Activated naive CD8-positive, alpha-beta T cell treated with anti-CD3 and anti-CD28 coated beads, Interleukin-2, amount 10 ng/mL, durations not matched to agents 7 days and 5 days (primary cell): ENCODE measurements around the gene PCMT1. TPM values are rescaled to one million over a fixed set of nuclear protein-coding genes. Genes with fewer than 3 reads are reported as not detected.

Source experiments
- ATAC-seq: fragments of 150-1000 bp; cut with Tn5 transposase; one replicate; pipeline ENCODE4 v1.10.0; 2021; ENCODE audit warnings: low read depth, moderate library complexity
- POLR2A ChIA-PET: fragments of 350-600 bp; sonication (Branson Sonifier 250); formaldehyde crosslinking; loops from one replicate; lab custom pipeline; 2021; ENCODE audit warnings: antibody characterized with exemption; lab: Charles Lee
- DNase-seq: peaks from one replicate; pipeline ENCODE4 v3.0.0; 2021
- H3K27ac Mint-ChIP-seq: one replicate; pipeline ENCODE4 v1.8.0; 2022; ENCODE audit warnings: mild to moderate bottlenecking, mixed read lengths
- H3K27me3 Mint-ChIP-seq: one replicate; pipeline ENCODE4 v1.8.0; 2022; ENCODE audit warnings: mild to moderate bottlenecking, moderate library complexity, mixed read lengths
- H3K36me3 Mint-ChIP-seq: one replicate; pipeline ENCODE4 v1.8.0; 2021; ENCODE audit warnings: mild to moderate bottlenecking, mixed read lengths
- H3K4me1 Mint-ChIP-seq: one replicate; pipeline ENCODE4 v1.8.0; 2021; ENCODE audit warnings: mixed read lengths
- H3K4me3 Mint-ChIP-seq: one replicate; pipeline ENCODE4 v1.8.0; 2022; ENCODE audit warnings: mild to moderate bottlenecking, moderate library complexity, mixed read lengths
- H3K9me3 Mint-ChIP-seq: one replicate; pipeline ENCODE4 v1.8.0; 2021; ENCODE audit warnings: mixed read lengths
- total RNA-seq, 2 experiments: library from RNA; stranded (reverse); gene quantifications; one replicate each; pipeline ENCODE4 v1.2.3, GENCODE V29; 2021

The PCMT1 gene
- 10 to 100 TPM; 76.9 to 80.0 TPM for total RNA-seq

- Mint-ChIP-seq H3K27me3 (no peaks in the 10 kb centered on the region), H3K9me3 (no peaks in the 10 kb centered on the region), H3K4me3 (peak within 1 kb of the TSS; percentile 88), H3K27ac (peak within 1 kb of the TSS; percentile 76), H3K36me3 (peaks cover 6% of the 10 kb centered on the region), H3K4me1 (peaks cover 29% of the 10 kb centered on the region)
- peak; percentile 86 for ATAC-seq
- POLR2A ChIA-PET, result interaction anchor here (0.6 to 6.9 kb wide), 5 partner anchors 24 to 204 kb away, joined by 3 to 51 read pairs (median 4); partner anchors contain the start of genes GINM1, LATS1 and PPIL4
- peak; percentile 99 for DNase-seq
These were observed at the start of gene PCMT1 for GRCh38 chr6:149749594-149750135. Gene PCMT1, plus strand, starts transcription at chr6:149749741. Its CDS starts 161 bp downstream, at chr6:149749902.

DNA sequence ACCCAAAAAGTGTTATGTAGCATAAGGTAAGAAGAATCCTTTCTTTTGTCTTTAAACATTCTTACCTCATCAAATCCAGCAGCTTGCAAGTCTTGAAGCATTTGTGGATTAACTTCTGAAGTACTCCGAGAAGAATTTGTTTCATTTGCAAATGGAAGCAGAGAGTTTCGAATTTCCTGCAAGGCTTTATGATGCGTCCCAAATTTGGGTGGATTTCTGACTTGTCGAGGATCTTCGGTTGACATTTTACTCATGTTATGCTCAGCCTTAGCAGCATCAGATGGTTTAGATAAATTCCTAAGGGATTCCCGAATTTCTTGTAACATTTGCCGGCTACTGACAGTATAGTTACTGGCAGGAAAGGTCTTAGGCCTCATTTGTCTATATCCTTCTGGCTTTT is 47.8 kb upstream of the PCMT1 start:
- Mint-ChIP-seq H3K4me1 (peaks cover 29% of the 10 kb centered on the region), H3K36me3 (peaks cover 12% of the 10 kb centered on the region)

GRCh38 chr6:149711711-149712110 is 37.8 kb upstream of the PCMT1 start:
- DNase-seq (no peak), ATAC-seq (no peak)
- POLR2A ChIA-PET, result no interaction called here
- Mint-ChIP-seq H3K36me3 (peaks cover 22% of the 10 kb centered on the region), H3K4me1 (peaks cover 33% of the 10 kb centered on the region), H3K27ac (no peak overlapping the region), H3K4me3 (no peak overlapping the region), H3K27me3 (no peaks in the 10 kb centered on the region), H3K9me3 (no peaks in the 10 kb centered on the region)

More for the DNA sequence above, 47.8 kb upstream of the PCMT1 start:
- no peak overlapping the region for H3K4me3 Mint-ChIP-seq
- no peak overlapping the region for H3K27ac Mint-ChIP-seq
- POLR2A ChIA-PET, result no interaction called here
- H3K9me3 Mint-ChIP-seq, result no peaks in the 10 kb centered on the region
- ATAC-seq (no peak), DNase-seq (no peak)
- H3K27me3 Mint-ChIP-seq, result no peaks in the 10 kb centered on the region

GRCh38 chr6:149714442-149714841 is 35.1 kb upstream of the PCMT1 start:
- no peak for DNase-seq
- ATAC-seq, result no peak
- H3K4me3 Mint-ChIP-seq, result no peak overlapping the region
- peaks cover 26% of the 10 kb centered on the region for H3K36me3 Mint-ChIP-seq
- peaks cover 38% of the 10 kb centered on the region for H3K4me1 Mint-ChIP-seq
- POLR2A ChIA-PET, result interaction anchor here (0.7 kb wide), 1 partner anchor 285 kb away, joined by 3 read pairs; no protein-coding TSS in a partner anchor
- no peaks in the 10 kb centered on the region for H3K9me3 Mint-ChIP-seq
- no peaks in the 10 kb centered on the region for H3K27me3 Mint-ChIP-seq
- no peak overlapping the region for H3K27ac Mint-ChIP-seq

DNA sequence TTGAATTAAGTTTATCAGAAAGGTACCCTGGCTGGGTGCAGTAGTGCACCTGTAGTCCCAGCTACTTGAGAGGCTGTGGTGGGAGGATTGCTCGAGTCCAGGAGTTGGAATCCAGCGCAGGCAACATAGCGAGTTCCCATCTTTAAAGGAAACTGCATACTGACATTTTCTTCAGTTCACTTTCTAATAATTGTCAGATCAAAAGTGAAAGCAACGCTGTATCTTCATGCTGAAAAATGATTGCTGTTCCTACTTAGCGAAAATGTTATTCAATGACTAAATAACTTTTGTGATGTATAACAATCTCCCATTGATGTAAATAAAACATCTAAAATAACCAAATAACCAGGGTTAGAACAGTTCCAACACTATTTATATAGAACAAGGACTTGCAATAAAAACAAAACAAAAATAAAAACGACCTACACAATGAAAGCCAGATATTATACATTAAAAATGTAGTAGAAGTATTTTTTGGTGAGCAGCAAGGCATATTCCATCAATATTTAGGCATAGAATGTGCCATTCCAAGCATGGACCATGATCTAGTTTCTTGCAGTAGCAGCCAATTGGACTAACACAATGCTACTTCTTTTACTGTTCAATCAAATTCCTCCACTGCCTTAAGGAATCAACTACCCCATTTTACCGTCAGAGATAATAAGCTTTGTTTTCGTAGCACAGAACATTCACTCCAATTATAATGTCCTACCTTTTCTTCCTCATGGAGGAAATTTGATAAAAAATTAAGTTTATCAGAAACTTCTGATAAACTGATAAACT is 33.2 kb upstream of the PCMT1 start:
- peaks cover 31% of the 10 kb centered on the region for H3K4me1 Mint-ChIP-seq
- DNase-seq, result no peak
- H3K4me3 Mint-ChIP-seq, result peak overlapping the region; percentile 95

GRCh38 chr6:149717255-149717587 is 32.3 kb upstream of the PCMT1 start:
- H3K27ac Mint-ChIP-seq, result peak overlapping the region; percentile 98
- ATAC-seq (no peak), DNase-seq (no peak)
- H3K27me3 Mint-ChIP-seq, result no peaks in the 10 kb centered on the region
- POLR2A ChIA-PET, result interaction anchor here (0.5 to 3.7 kb wide), 13 partner anchors 10 to 1170 kb away, joined by 3 to 51 read pairs (median 4); partner anchors contain the start of genes GINM1, KATNA1, NUP43 and PCMT1
- peaks cover 28% of the 10 kb centered on the region for H3K4me1 Mint-ChIP-seq
- H3K36me3 Mint-ChIP-seq, result peaks cover 16% of the 10 kb centered on the region
- H3K4me3 Mint-ChIP-seq, result peak overlapping the region; percentile 95
- no peaks in the 10 kb centered on the region for H3K9me3 Mint-ChIP-seq

More for the DNA sequence above, 33.2 kb upstream of the PCMT1 start:
- ATAC-seq, result no peak
- H3K36me3 Mint-ChIP-seq, result peaks cover 19% of the 10 kb centered on the region
- H3K27me3 Mint-ChIP-seq, result no peaks in the 10 kb centered on the region
- POLR2A ChIA-PET, result interaction anchor here (0.9 to 3.7 kb wide), 5 partner anchors 11 to 170 kb away, joined by 4 to 51 read pairs (median 14); partner anchors contain the start of genes NUP43, PCMT1 and PPIL4
- no peaks in the 10 kb centered on the region for H3K9me3 Mint-ChIP-seq
- peak overlapping the region; percentile 71 for H3K27ac Mint-ChIP-seq

DNA sequence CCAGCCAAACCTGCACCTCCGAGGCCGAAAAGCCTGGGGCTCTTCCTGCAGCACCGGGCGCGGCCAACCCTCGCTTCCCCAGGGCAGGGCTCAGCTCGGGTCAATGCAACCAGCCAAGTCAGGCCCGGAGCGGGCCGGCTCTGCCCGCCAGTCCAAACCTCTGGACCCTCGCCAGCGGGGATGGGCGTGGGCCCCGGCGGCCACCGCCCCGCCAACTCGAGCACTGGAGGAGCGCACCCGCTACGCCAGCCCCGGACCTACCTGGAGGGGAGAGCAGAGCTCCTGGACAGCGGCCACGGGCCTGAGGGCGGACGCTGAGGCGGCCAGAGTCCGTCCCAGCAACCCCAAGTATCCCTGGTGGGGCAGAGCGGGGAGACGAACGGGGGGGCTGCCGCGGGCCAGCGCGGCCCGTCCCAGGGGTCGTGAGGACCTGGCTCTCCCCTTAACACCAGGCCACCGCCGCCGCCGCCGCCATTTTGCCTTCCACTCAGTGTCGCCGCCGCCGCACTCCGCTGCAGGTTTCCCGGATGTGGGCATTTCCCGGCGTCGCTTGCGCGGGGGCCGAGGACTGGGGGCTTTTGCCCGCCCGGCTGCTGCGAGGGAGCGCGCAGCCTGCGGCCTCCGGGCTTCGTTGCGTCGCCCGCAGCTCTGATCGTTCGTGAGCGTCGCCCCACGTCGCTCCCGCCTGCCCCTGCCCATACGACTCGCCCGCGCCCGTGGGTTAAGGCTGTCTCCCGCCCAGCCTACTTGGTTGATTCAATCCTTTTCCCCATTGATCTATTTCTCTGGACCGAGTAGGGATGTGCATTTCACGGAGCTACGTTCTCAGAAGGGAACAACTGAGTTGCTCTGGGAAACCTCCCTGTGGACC is 31.7 kb upstream of the PCMT1 start, which contains the start of gene LATS1:
TSS of gene LATS1 (minus strand) at position 514 of the 871 bp plus-strand sequence. CDS start 15,975 bp downstream, outside the sequence.
- no peaks in the 10 kb centered on the region for H3K9me3 Mint-ChIP-seq
- peaks cover 16% of the 10 kb centered on the region for H3K36me3 Mint-ChIP-seq
- ATAC-seq (peak; percentile 90), DNase-seq (peak; percentile 97)
- H3K27ac Mint-ChIP-seq, result peak within 1 kb of the TSS; percentile 98
- no peaks in the 10 kb centered on the region for H3K27me3 Mint-ChIP-seq
- H3K4me3 Mint-ChIP-seq, result peak within 1 kb of the TSS; percentile 95
- POLR2A ChIA-PET, result interaction anchor here (0.5 to 3.7 kb wide), 15 partner anchors 10 to 1169 kb away, joined by 3 to 51 read pairs (median 4); partner anchors contain the start of genes GINM1, KATNA1, NUP43 and PCMT1
- peaks cover 28% of the 10 kb centered on the region for H3K4me1 Mint-ChIP-seq

DNA sequence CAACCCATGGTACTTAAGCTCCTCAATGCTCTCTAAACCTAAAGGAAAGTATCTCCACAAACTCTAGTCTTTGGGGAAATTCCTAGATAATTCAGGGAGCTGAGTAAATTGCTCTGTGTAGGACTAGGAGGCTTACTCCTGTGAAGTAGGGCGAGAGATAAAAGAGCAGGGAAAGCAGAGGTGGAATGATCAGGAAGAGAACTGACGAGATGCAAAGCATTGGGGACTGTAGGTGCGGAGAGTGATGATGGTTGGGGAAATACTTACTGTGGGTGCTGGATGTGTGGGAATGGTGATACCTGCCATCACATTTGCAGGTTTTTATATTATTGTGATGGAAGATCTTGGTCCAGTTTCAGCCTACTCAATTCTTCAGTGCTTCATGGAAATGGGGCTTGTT is 30.0 kb upstream of the PCMT1 start:
- Mint-ChIP-seq H3K36me3 (peaks cover 8% of the 10 kb centered on the region), H3K9me3 (no peaks in the 10 kb centered on the region), H3K27ac (no peak overlapping the region), H3K27me3 (no peaks in the 10 kb centered on the region), H3K4me1 (peaks cover 25% of the 10 kb centered on the region), H3K4me3 (no peak overlapping the region)
- POLR2A ChIA-PET, result interaction anchor here (2.8 to 3.7 kb wide), 2 partner anchors 8 to 28 kb away, joined by 14 to 51 read pairs; partner anchors contain the start of genes NUP43 and PCMT1
- no peak for DNase-seq
- ATAC-seq, result no peak

GRCh38 chr6:149723262-149723661 is 26.3 kb upstream of the PCMT1 start:
- H3K4me1 Mint-ChIP-seq, result peaks cover 20% of the 10 kb centered on the region
- no peaks in the 10 kb centered on the region for H3K27me3 Mint-ChIP-seq
- DNase-seq (no peak), ATAC-seq (no peak)
- POLR2A ChIA-PET, result no interaction called here
- H3K9me3 Mint-ChIP-seq, result no peaks in the 10 kb centered on the region
- H3K4me3 Mint-ChIP-seq, result no peak overlapping the region
- H3K27ac Mint-ChIP-seq, result no peak overlapping the region
- peaks cover 4% of the 10 kb centered on the region for H3K36me3 Mint-ChIP-seq

GRCh38 chr6:149723771-149724417 is 25.6 kb upstream of the PCMT1 start:
- Mint-ChIP-seq H3K4me3 (no peak overlapping the region), H3K27me3 (no peaks in the 10 kb centered on the region), H3K4me1 (peaks cover 21% of the 10 kb centered on the region), H3K27ac (peak overlapping the region; percentile 72), H3K36me3 (peaks cover 6% of the 10 kb centered on the region), H3K9me3 (no peaks in the 10 kb centered on the region)
- peak; percentile 84 for ATAC-seq
- DNase-seq, result no peak
- POLR2A ChIA-PET, result no interaction called here

GRCh38 chr6:149725785-149726184 is 23.8 kb upstream of the PCMT1 start:
- Mint-ChIP-seq H3K4me1 (peaks cover 15% of the 10 kb centered on the region), H3K27ac (no peak overlapping the region), H3K36me3 (peaks cover 11% of the 10 kb centered on the region), H3K9me3 (no peaks in the 10 kb centered on the region), H3K27me3 (no peaks in the 10 kb centered on the region), H3K4me3 (no peak overlapping the region)
- ATAC-seq, result no peak
- POLR2A ChIA-PET, result interaction anchor here (0.9 to 3.8 kb wide), 2 partner anchors 8 to 39 kb away, joined by 3 to 14 read pairs; partner anchors contain the start of gene LATS1
- DNase-seq, result no peak

- Mint-ChIP-seq H3K27me3 (no peaks in the 10 kb centered on the region), H3K4me3 (peak overlapping the region; percentile 67), H3K27ac (peak overlapping the region; percentile 88), H3K9me3 (no peaks in the 10 kb centered on the region), H3K36me3 (peaks cover 14% of the 10 kb centered on the region), H3K4me1 (peaks cover 15% of the 10 kb centered on the region)
- DNase-seq, result no peak
- peak; percentile 62 for ATAC-seq
- POLR2A ChIA-PET, result interaction anchor here (3.8 kb wide), 1 partner anchor 10 kb away, joined by 14 read pairs; the partner anchor contains the start of gene LATS1
These were observed 21.6 kb upstream of the PCMT1 start for GRCh38 chr6:149727793-149728498.
